Subcutaneous abdominal adipose tissue (tissue), 5 donors: Measurements from ENCODE around the gene RGS19.

ENCODE experiments used
- H3K27ac ChIP-seq: one replicate; pipeline ENCODE4 v1.7.0; 2013; ENCODE audit warnings: low read depth, mild to moderate bottlenecking, inconsistent platforms, low read length, moderate library complexity
- H3K27me3 ChIP-seq, 5 donors: one replicate each; pipeline ENCODE4 v1.7.0; 2013; ENCODE audit warnings: low read length in 5 of 5, inconsistent platforms in 1 of 5; ENCODE audit not compliant: control insufficient read depth in 5 of 5, insufficient read depth in 4 of 5
- H3K36me3 ChIP-seq, 5 donors: one replicate each; pipeline ENCODE4 v1.7.0; 2013; ENCODE audit warnings: low read length in 5 of 5; ENCODE audit not compliant: control insufficient read depth in 5 of 5, insufficient read depth in 5 of 5
- H3K4me1 ChIP-seq, 5 donors: one replicate each; pipeline ENCODE4 v1.7.0; 2013; ENCODE audit warnings: low read length in 5 of 5, mild to moderate bottlenecking in 3 of 5, moderate library complexity in 1 of 5; ENCODE audit not compliant: control insufficient read depth in 5 of 5, insufficient read depth in 5 of 5
- H3K4me3 ChIP-seq, 5 donors: one replicate each; pipeline ENCODE4 v1.7.0; 2013; ENCODE audit warnings: low read length in 5 of 5, low read depth in 1 of 5
- H3K9ac ChIP-seq, 5 donors: one replicate each; pipeline ENCODE4 v1.7.0; 2013; ENCODE audit warnings: low read length in 5 of 5, mild to moderate bottlenecking in 4 of 5, moderate library complexity in 3 of 5
- H3K9me3 ChIP-seq, 5 donors: one replicate each; pipeline ENCODE4 v1.7.0; 2013; ENCODE audit warnings: low read length in 5 of 5; ENCODE audit not compliant: control insufficient read depth in 5 of 5
- donor health status: healthy.
- donor health status: healthy.
- donor health status: healthy.
- donor health status: healthy.
- donor health status: healthy.

RGS19 gene

GRCh38 chr20:64108731-64109681 lies 29.7 kb upstream of the RGS19 start:
- no peak overlapping the region for H3K9ac ChIP-seq
- H3K27me3 ChIP-seq: peaks cover 0 to 36% (median 29%) of the 10 kb centered on the region in 5 donors
- no peaks in the 10 kb centered on the region for H3K9me3 ChIP-seq
- H3K27ac ChIP-seq: no peak overlapping the region
- H3K4me3 ChIP-seq: no peak overlapping the region
- H3K4me1 ChIP-seq: peaks cover 0 to 7% (median 0%) of the 10 kb centered on the region in 5 donors
- no peaks in the 10 kb centered on the region for H3K36me3 ChIP-seq

- Histone ChIP-seq H3K9ac (no peak overlapping the region), H3K4me1 (peaks cover 0 to 7% (median 0%) of the 10 kb centered on the region in 5 donors), H3K27me3 (peaks cover 0 to 46% (median 35%) of the 10 kb centered on the region in 5 donors), H3K36me3 (no peaks in the 10 kb centered on the region), H3K27ac (no peak overlapping the region), H3K4me3 (no peak overlapping the region), H3K9me3 (no peaks in the 10 kb centered on the region)
Measured at GRCh38 chr20:64107736-64108457, 28.6 kb upstream of the RGS19 start.

GRCh38 chr20:64106981-64107735 lies 27.8 kb upstream of the RGS19 start, which contains the start of gene NPBWR2:
Gene NPBWR2, minus strand, starts transcription at chr20:64107565. Its CDS starts 734 bp downstream, at chr20:64106831.
- Histone ChIP-seq H3K9ac (no peak within 1 kb of the TSS), H3K27me3 (peaks cover 0 to 49% (median 37%) of the 10 kb centered on the region in 5 donors), H3K36me3 (no peaks in the 10 kb centered on the region), H3K4me1 (peaks cover 0 to 13% (median 2%) of the 10 kb centered on the region in 5 donors), H3K4me3 (no peak within 1 kb of the TSS), H3K9me3 (no peaks in the 10 kb centered on the region), H3K27ac (no peak within 1 kb of the TSS)

- Histone ChIP-seq H3K27me3 (peaks cover 4 to 54% (median 42%) of the 10 kb centered on the region in 5 donors), H3K9me3 (no peaks in the 10 kb centered on the region), H3K4me3 (no peak overlapping the region), H3K36me3 (no peaks in the 10 kb centered on the region), H3K4me1 (peaks cover 0 to 18% (median 7%) of the 10 kb centered on the region in 5 donors), H3K9ac (no peak overlapping the region), H3K27ac (no peak overlapping the region)
Measured at GRCh38 chr20:64106435-64106961, 27.2 kb upstream of the RGS19 start.

GRCh38 chr20:64105846-64106434 lies 26.6 kb upstream of the RGS19 start:
- no peaks in the 10 kb centered on the region for H3K9me3 ChIP-seq
- no peak overlapping the region for H3K4me3 ChIP-seq
- no peak overlapping the region for H3K9ac ChIP-seq
- H3K27ac ChIP-seq: no peak overlapping the region
- peaks cover 5 to 59% (median 48%) of the 10 kb centered on the region in 5 donors for H3K27me3 ChIP-seq
- H3K36me3 ChIP-seq: no peaks in the 10 kb centered on the region
- peaks cover 0 to 18% (median 7%) of the 10 kb centered on the region in 5 donors for H3K4me1 ChIP-seq

GRCh38 chr20:64104667-64105451 lies 25.5 kb upstream of the RGS19 start:
- Histone ChIP-seq H3K36me3 (no peaks in the 10 kb centered on the region), H3K27me3 (peaks cover 5 to 61% (median 50%) of the 10 kb centered on the region in 5 donors), H3K9ac (no peak overlapping the region), H3K9me3 (no peaks in the 10 kb centered on the region), H3K4me3 (no peak overlapping the region), H3K4me1 (peaks cover 0 to 18% (median 7%) of the 10 kb centered on the region in 5 donors), H3K27ac (no peak overlapping the region)

- H3K9ac ChIP-seq: no peak overlapping the region
- peaks cover 0 to 2% (median 0%) of the 10 kb centered on the region in 5 donors for H3K36me3 ChIP-seq
- H3K9me3 ChIP-seq: no peaks in the 10 kb centered on the region
- peaks cover 0 to 18% (median 7%) of the 10 kb centered on the region in 5 donors for H3K4me1 ChIP-seq
- H3K27me3 ChIP-seq: peaks cover 5 to 57% (median 50%) of the 10 kb centered on the region in 5 donors
- no peak overlapping the region for H3K4me3 ChIP-seq
- no peak overlapping the region for H3K27ac ChIP-seq
Measured at GRCh38 chr20:64103871-64104666, 24.8 kb upstream of the RGS19 start.

GRCh38 chr20:64102647-64103354 lies 23.5 kb upstream of the RGS19 start:
- Histone ChIP-seq H3K4me3 (peak overlapping the region in 1 of 5 donors; percentile 53), H3K27me3 (peaks cover 5 to 52% (median 45%) of the 10 kb centered on the region in 5 donors), H3K36me3 (peaks cover 0 to 14% (median 9%) of the 10 kb centered on the region in 5 donors), H3K4me1 (peaks cover 0 to 14% (median 7%) of the 10 kb centered on the region in 5 donors), H3K9ac (no peak overlapping the region), H3K9me3 (no peaks in the 10 kb centered on the region), H3K27ac (no peak overlapping the region)
